Measurements from ENCODE around the gene TCF4.

The TCF4 gene

GRCh38 chr18:55314615-55315237, 273.3 kb downstream of the TCF4 start:
- DNase-seq = no peak

- no peak for DNase-seq
These were observed 274.0 kb downstream of the TCF4 start for GRCh38 chr18:55314031-55314430.

- no peak for DNase-seq
These were observed 277.1 kb downstream of the TCF4 start for GRCh38 chr18:55310863-55311262.

- DNase-seq = no peak
These were observed 277.8 kb downstream of the TCF4 start for GRCh38 chr18:55310044-55310676.

DNA sequence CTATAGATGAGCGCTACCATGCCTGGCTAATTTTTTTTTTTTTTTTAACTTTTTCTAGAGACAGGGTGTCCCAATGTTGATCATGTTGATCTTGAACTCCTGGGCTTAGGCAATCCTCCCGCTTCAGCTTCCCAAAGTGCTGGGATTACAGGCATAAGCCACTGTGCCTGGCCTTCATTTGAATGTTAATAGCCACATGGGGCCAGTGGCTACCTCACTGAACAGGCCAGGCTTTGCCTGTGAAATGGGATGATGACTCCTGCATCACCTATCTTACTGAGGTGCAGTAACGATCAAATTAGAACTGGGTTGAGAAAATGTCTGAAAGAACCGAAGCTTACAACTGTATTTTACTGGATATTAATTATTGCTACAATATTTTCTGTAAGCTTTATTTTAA, 278.7 kb downstream of the TCF4 start:
- DNase-seq = no peak

DNA sequence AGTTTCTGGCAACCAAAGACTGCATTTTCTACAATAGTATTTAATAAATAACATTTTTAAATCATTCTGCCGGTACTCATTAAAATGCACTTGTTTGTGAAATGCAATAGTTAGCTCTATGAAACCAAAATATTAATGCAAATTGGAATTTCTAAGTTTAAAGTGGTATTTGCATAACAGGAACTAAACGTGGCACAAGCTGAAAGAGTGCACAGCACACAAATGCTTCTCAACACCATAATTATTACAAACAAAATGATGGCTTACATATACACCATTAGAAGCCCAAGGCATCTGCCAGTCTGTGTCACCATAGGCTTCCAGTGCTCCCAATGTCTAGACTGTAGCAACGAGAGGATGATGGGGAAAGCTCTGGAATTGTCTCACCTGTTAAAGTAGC, 280.5 kb downstream of the TCF4 start:
- DNase-seq = no peak

DNA sequence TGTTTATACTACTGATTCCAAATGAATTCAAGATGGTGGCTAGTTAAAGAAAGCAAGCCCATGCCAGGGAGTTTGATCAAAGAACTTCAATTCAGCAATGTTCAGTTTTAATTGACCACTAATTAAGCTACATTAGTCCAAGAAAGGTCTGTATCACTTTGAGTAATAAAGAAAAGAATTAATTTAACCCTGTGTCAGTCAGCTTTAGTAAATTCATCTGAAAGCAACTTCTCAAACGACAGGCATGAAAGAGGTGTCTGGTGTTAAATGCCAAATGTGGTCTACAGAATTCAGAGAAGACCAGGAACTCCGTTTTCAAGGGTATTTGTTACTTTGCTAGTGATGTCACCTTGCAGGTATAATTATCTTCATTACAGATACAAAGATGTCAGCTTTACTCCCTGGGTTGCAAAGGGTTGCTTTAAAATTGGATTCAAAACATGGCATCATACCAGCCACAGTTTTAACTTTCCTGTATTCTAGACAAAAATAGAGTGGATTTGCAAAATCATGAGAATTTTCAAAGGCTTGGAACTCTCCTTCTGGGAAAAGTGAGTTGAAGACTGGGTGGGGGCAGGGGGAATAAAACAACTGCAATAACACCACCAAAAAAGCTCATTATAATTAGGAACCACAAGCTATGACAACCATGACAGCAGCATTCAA, 281.5 kb downstream of the TCF4 start:
- DNase-seq = no peak

- no peak for DNase-seq
These were observed 285.7 kb downstream of the TCF4 start for GRCh38 chr18:55302167-55302833.

DNA sequence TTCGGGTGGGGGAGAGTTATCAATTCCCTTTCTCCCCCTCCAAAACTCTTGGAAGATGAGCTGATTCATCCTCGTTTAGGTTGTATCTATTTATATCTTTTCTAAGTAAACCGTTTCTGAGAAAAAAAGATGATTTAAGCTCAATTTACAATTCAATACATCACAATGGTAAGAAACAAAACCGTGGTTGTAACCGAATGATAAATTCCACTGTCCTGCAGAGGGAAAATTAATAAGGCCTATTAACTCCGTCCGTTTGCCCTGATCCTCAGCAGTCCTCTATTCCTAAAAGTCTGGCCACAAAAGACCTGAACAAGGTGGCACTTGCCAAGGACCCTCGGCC, 286.2 kb downstream of the TCF4 start:
- no peak for DNase-seq

DNA sequence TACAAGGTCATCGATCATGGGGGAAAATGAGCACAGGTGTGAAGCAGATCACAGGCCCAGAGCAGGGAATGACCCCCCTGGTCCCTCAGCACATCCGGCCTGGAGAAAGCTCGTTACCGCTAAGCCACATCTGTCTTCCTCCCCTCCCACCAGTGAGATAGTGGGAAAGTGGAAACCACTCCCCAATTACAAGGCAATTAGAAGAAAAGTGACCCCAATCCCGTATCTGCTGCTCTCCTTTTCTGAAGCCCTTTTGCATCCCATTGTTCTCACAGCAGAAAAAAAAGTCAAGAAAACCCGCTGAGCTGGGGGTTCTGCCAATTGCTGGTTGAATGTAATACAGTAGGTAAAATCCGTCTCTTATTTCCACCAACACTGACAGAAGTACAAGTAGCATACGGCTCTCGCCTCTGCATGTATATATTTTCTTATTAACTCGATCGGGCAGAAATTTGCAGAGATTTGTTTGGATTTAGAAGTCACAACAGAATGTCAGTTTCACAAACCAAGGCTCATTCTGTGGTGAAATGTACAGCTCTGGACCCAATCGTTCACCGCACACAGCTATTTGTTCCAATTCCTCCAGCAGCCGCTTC, 287.0 kb downstream of the TCF4 start:
- no peak for DNase-seq

GRCh38 chr18:55300421-55300935, 287.5 kb downstream of the TCF4 start:
- no peak for DNase-seq

GRCh38 chr18:55296778-55297177, 291.2 kb downstream of the TCF4 start:
- no peak for DNase-seq

DNA sequence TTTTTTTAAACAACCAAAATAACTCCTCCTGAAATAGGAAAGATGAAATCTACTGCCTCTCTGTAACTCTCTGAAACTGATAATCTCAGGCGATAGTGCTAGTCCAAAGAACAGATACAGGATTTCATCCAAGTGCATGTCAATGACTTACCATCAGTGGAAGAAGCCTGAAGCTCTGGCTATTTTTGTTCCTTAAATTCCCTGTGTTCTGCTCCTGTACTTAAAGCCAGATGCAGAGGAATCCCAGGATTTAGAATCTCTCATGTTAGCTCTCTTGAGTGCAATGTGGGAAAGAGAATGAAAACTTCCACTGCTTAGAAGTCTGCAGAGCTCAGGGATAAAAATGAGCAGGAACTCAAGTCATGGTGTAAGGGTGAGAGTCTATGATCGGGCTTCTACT, 291.9 kb downstream of the TCF4 start:
- DNase-seq = no peak

DNA sequence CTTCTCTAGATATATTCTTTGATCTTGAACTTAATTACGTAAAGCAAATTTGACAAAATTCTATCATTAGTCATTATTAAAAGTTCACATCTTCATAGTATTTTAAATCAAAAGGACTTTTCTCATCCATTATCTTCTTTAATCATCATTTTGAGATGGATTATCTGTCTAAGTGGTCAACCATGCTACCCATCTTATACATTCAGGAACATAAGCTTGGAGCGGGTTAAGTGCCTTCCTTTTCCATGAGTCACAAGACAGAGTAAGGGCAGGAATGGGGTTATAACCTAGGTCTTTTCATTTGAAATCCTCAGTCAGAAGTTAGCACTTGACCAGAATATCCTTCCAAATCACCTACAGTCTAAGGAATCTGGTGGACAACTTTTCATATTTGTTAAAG, 297.1 kb downstream of the TCF4 start:
- no peak for DNase-seq

GRCh38 chr18:55289775-55290174, 298.2 kb downstream of the TCF4 start:
- DNase-seq = no peak

DNA sequence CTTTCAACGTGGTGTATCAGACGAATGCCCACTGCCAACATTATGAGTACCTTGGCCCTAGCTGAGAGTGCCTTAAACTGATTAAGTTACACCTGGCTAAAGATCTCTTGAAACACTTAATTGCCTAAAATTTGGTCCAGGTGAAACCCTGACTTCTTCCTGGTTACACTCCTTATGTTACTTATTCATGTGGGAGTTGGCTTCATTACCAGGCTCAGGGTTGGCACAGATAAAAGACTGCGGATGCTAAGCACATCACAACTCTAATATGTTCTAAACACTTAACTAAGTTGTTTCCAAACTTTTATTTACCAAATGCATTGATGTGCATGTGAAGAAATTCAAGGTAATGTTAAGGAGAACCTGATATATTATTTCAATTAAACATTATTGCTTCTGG, 298.9 kb downstream of the TCF4 start:
- no peak for DNase-seq

DNA sequence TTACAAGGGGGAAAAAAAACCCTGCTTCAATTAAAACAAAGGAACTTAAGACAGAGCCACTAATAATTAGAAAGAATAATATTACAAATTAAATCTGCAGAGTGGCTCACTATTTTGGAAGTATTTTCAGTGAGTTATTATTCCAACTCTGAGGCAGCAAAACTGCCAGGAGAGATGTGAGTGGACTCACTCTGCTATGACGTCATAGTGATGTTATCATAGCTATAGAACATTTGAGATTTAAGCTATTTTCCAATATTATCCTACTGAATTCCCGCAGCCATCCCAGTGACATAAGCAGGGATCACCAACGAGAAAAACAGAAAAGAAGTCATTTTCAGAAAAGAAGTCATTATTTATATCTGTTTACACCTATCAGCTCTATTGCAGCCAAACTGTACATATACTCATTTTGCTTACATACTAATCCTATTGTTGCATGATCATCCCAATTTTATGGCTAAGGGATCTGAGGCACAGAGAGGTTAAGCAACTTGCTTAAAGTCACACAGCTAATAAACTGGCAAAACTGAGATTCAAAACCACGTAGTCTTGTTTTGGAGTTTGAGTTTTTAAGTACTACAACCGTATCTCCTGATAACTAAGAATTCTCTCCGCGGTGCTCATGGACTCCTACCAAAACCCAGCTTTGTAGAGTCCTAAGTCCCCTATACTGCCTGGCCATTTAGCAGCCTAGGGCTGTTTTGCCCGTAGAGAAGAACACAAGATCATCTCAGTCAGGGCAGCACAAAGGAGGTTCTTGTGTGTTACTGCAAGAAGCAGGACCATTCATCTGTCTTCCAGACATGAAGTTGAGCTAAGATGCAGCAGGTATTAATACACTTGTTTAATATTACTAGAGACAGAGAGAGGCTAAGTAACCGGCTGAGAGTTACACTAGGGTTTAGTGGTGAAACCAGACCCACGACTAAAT, 299.8 kb downstream of the TCF4 start:
- DNase-seq = no peak

DNA sequence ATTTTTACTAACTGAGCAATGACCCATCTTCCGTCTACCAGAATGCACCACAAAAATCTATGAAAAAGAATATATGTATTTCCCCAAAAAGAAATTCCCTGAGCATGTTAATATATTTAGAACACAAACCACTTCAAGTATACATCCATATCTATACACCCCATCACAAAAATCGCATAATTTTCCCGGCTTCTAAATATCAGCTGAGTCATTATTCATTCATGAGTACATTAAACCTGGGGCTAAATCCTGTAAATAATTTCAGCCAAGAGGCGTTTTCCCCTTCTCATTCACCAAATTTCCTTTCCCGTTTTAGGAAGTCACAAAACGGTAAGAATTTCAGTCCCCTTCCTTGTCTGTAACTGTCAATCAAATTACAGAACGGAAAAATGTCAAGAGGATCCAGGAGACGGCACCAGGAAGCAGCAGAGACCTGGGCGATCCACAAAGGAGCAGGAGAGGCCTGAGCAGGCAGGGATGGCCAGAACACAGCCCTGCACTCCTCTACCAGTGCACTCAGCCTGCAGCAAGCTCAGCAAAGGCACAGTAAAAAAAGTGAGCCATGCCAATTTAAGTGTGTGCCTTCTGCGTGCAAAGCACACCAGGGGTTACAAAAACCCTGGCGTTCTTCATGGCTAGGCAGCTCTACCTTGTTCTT, 300.7 kb downstream of the TCF4 start:
- DNase-seq = no peak

- DNase-seq = no peak
These were observed 301.7 kb downstream of the TCF4 start for GRCh38 chr18:55286257-55286825.

GRCh38 chr18:55284614-55285013, 303.4 kb downstream of the TCF4 start:
- DNase-seq = no peak

- no peak for DNase-seq
These were observed 304.7 kb downstream of the TCF4 start for GRCh38 chr18:55283309-55283708.
